ENCODE data around the gene PFN3. TPM values are rescaled to one million over a fixed set of nuclear protein-coding genes. Genes with fewer than 3 reads are reported as not detected.
"Not testable (repeated sequence)": the region's sequence is repeated elsewhere in the genome, so short reads cannot be mapped to it uniquely, and the experiment has no call there.

The PFN3 gene
- total RNA-seq, 1 donor from 2014 or later: not detected

DNA sequence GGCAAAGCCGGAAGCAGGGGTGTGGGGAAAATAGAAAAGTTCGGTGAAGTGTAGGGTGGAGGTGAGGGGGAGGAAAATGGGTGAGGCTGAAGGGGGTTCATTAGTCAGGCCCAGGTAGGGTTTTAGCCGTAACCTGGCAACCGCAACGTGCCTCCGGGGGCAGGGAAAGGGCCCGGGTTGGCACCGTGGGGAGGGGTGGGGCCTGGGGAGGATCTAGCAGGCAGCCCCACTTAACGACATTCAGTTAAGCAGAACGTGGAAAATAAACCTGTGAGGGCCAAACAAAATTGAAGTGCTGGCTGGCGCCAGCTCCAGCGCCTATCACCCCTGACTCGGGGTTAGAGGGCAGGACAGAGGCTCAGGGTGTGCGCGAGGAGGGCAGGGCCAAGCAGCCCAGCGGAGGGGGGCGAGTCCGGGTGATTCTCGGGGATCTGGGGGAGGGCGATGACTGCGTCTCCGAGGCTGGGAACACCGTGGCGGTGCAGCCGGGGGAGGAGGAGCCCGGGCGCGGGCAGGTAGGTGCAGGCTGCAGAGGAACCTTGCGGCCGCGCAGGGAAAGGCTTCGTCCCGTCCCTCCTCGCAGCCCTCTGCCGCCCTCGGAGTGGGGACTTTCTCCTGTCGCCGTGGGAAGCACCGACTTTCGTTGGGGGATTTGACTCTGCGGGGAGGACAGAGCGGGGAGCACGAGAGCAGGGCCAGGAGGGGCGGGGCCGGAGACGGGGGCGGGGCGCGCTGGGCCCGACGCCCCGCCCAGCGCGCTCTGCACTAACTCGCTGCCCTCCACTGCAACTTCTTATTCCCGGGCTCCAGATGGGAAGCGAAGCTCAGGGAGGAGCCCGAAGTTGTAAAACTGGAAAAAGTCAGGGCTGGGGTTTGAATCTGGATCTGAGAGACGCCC, 37.6 kb downstream of the PFN3 start:
- Histone ChIP-seq H3K36me3 (no peaks in the 10 kb centered on the region), H3K4me3 (peak overlapping the region; percentile 63), H3K27me3 (ENCODE audit: low read depth) (peaks cover 9% of the 10 kb centered on the region), H3K9me3 (replicated peaks) (no peaks in the 10 kb centered on the region), H3K27ac (replicated peaks) (no peak overlapping the region), H3K4me1 (peaks cover 54% of the 10 kb centered on the region)
- intact Hi-C loops (cut with micrococcal nuclease): no loop called here
- DNase-seq: peak; percentile 59
- TF ChIP-seq, protein P1, sequence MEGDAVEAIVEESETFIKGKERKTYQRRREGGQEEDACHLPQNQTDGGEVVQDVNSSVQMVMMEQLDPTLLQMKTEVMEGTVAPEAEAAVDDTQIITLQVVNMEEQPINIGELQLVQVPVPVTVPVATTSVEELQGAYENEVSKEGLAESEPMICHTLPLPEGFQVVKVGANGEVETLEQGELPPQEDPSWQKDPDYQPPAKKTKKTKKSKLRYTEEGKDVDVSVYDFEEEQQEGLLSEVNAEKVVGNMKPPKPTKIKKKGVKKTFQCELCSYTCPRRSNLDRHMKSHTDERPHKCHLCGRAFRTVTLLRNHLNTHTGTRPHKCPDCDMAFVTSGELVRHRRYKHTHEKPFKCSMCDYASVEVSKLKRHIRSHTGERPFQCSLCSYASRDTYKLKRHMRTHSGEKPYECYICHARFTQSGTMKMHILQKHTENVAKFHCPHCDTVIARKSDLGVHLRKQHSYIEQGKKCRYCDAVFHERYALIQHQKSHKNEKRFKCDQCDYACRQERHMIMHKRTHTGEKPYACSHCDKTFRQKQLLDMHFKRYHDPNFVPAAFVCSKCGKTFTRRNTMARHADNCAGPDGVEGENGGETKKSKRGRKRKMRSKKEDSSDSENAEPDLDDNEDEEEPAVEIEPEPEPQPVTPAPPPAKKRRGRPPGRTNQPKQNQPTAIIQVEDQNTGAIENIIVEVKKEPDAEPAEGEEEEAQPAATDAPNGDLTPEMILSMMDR (IDR thresholded peaks at IDR 0.05; ENCODE audit: borderline replicate concordance): no peak

- intact Hi-C loops (cut with micrococcal nuclease): no loop called here
- Histone ChIP-seq H3K27ac (replicated peaks) (no peak overlapping the region), H3K4me3 (no peak overlapping the region), H3K36me3 (no peaks in the 10 kb centered on the region), H3K9me3 (replicated peaks) (no peaks in the 10 kb centered on the region), H3K27me3 (ENCODE audit: low read depth) (peaks cover 11% of the 10 kb centered on the region), H3K4me1 (peaks cover 53% of the 10 kb centered on the region)
- DNase-seq: no peak
- TF ChIP-seq, protein P1 (IDR thresholded peaks at IDR 0.05; ENCODE audit: borderline replicate concordance): no peak
Measured at GRCh38 chr5:177362292-177362609, 38.2 kb downstream of the PFN3 start.

DNA sequence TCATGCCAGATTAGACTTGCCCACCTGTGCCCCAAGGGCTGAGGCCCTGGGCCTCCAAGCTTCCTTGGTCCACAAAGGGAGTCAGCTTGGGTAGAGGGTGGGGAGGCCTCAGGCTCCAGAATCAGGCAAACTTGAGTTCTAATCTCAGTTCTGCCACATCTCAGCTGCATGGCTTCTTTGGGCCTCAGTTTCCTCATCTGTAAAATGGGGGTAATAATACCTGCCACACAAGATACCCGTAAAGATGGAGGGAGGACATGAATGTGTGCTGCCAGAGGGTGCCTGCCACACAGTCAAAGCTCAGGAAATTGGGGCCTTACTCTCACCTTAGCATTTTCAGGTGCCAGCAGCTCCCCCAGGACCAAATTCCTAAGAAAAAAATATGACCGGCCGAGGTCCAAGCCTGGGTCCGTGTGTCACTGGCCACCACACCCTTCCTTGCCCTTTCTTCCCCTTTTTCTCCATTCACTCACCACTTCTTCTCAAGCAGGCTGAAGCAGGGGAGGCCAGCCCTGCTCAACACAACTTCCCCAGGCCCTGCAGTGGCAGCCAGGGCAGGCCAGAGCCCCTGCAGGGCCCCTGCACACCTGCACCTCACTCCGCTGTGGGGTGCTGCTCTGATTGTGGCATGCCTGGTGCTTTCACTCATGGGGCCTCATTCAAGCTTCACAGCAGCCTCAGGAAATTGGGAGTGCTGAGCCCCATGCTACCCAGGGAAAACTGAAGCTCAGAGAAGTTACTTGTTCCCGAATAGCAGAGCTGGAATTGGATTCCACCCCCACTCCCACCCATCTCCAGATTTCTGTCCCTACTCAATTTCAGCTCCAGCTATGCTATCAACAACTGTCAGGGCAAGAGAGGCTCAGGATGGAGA, 38.8 kb downstream of the PFN3 start:
- intact Hi-C loops (cut with micrococcal nuclease): no loop called here
- no peak overlapping the region for H3K4me3 ChIP-seq
- no peak overlapping the region for H3K27ac ChIP-seq (replicated peaks)
- H3K4me1 ChIP-seq: peaks cover 47% of the 10 kb centered on the region
- no peaks in the 10 kb centered on the region for H3K9me3 ChIP-seq (replicated peaks)
- no peak for DNase-seq
- H3K36me3 ChIP-seq: no peaks in the 10 kb centered on the region
- peaks cover 11% of the 10 kb centered on the region for H3K27me3 ChIP-seq (ENCODE audit: low read depth)
- TF ChIP-seq, protein P1 (IDR thresholded peaks at IDR 0.05; ENCODE audit: borderline replicate concordance): no peak

DNA sequence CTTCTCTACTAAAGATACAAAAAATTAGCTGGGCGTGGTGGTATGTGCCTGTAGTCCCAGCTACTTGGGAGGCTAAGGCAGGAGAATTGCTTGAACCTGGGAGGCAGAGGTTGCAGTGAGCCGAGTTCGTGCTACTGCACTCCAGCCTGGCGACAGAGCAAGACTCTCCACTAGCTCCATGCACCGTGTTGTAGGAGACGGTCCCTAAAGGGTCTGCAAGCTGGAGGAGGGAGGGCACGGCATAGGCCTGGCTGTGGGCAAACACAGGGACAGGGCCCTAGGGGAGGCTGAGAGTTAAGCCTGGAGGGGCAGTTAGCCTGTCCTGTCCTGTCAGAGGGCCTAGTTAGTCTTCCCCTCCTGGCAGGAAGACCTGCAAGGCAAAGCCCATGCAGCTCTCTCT, 39.7 kb downstream of the PFN3 start:
- H3K36me3 ChIP-seq; H3K9me3 ChIP-seq (replicated peaks); DNase-seq; H3K4me3 ChIP-seq; intact Hi-C loops (cut with micrococcal nuclease); H3K27ac ChIP-seq (replicated peaks): not testable (repeated sequence)
- H3K4me1 ChIP-seq: peaks cover 39% of the 10 kb centered on the region
- H3K27me3 ChIP-seq (ENCODE audit: low read depth): peaks cover 11% of the 10 kb centered on the region

- DNase-seq: no peak
- H3K4me3 ChIP-seq: no peak overlapping the region
- peaks cover 39% of the 10 kb centered on the region for H3K4me1 ChIP-seq
- H3K27ac ChIP-seq (replicated peaks): no peak overlapping the region
- peaks cover 11% of the 10 kb centered on the region for H3K27me3 ChIP-seq (ENCODE audit: low read depth)
- no peaks in the 10 kb centered on the region for H3K36me3 ChIP-seq
- TF ChIP-seq, protein P1 (IDR thresholded peaks at IDR 0.05; ENCODE audit: borderline replicate concordance): no peak
- intact Hi-C loops (cut with micrococcal nuclease): no loop called here
- no peaks in the 10 kb centered on the region for H3K9me3 ChIP-seq (replicated peaks)
Measured at GRCh38 chr5:177359860-177360259, 40.6 kb downstream of the PFN3 start.

Measured in left ventricle myocardium inferior (tissue), 1 donor.